Stimulated activated CD8-positive, alpha-beta memory T cell treated with anti-CD3 and anti-CD28 coated beads, Interleukin-7, amount 100 ng/mL, for 24 hours (primary cell): Measurements from ENCODE around the gene PLAU.
A peak's percentile ranks its signal among the peaks of the same experiment; 100 is the strongest.
"Not testable (repeated sequence)": the region's sequence is repeated elsewhere in the genome, so short reads cannot be mapped to it uniquely, and the experiment has no call there.

Experiments used
- DNase-seq: peaks from one replicate; pipeline ENCODE4 v3.0.0-alpha.2; 2020; ENCODE audit warnings: low read depth

Gene PLAU

GRCh38 chr10:73876971-73877370, 34.0 kb upstream of the PLAU start:
- no peak for DNase-seq

GRCh38 chr10:73877533-73878160, 33.3 kb upstream of the PLAU start:
- no peak for DNase-seq

DNA sequence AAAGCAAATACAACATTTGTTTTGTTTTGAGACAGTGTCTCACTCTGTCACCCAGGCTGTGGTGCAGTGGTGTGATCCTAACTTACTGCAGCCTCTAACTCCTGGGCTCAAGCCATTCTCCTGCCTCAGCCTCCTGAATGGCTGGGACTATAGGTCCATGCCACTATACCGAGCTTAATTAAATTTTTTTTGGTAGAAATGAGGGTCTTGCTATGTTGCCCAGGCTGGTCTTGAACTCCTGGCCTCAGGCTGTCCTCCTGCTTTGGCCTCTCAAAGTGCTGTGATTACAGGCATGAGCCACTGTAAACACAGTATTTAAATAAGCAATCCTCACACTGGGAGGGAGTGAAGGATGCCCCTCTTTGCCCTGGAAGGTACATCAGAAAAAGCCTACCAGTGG, 32.6 kb upstream of the PLAU start:
- DNase-seq: no peak

GRCh38 chr10:73879296-73880173, 31.4 kb upstream of the PLAU start:
- peak; percentile 85 for DNase-seq

DNA sequence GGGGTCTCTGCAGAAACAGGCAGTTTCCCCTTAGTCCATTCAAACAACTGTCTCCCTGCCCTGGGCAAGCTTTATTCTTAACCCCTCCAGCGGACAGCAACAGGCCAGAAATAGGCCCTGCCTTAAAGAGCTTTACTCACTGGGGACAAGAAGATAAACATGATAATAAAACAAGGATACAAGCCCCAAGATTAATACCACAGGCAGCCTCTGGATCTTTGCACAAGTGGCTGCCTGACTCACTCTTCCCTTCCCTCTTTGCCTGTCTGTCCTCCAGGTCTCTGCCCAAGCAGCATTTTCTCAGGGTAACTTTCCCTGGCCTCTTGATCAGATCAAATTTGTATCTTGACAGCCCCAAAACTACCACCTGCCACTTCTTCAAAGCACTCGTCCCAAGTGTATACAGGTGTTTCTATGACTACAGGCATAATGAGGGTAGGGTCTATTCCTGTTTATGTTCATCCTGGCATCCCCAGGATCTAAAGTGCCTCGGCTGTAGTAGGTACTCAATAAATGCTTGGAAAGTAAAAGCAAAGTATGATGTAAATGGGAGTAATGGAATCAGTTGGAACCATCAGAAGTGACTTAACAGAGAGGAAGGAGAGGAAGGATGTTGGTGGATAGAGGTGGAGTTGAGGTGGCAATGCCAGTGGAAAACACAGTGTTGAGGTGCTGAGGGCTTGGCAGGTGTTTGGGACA, 29.6 kb upstream of the PLAU start:
- DNase-seq: no peak

- DNase-seq: no peak
These were observed 26.9 kb upstream of the PLAU start for GRCh38 chr10:73884017-73884416.

- DNase-seq: no peak
These were observed 24.8 kb upstream of the PLAU start for GRCh38 chr10:73886085-73886529.

DNA sequence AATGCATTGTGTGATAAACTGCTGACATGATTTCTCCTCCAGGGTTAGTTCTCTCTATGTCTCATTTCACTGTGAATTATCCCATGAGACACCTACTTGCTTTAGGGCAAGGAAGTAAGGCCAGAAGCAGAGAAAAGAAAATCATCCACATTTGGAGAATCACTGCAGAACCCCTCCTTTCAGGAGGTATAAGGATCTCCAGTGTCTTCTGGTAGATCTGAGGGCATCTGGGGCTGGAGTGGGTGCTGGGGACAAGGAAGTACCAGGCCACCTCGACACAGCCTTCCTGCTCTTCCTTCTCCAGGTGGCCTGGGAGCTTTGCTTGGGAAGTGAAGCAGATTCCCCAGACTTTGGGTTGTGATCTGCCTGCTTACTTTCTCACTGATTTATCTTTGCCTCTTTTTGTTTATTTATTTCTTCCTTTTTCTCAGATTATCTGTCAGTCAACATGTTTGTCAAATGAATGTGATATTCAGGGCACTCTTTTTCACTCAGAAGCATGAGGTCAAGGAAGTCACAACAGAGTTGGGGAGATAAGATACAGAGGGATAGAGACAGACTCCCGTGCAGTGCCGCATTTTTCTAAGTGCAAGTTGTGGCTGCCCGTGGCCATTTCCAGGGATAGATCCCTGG, 24.2 kb upstream of the PLAU start:
- no peak for DNase-seq

GRCh38 chr10:73887294-73888039, 23.5 kb upstream of the PLAU start:
- DNase-seq: no peak

DNA sequence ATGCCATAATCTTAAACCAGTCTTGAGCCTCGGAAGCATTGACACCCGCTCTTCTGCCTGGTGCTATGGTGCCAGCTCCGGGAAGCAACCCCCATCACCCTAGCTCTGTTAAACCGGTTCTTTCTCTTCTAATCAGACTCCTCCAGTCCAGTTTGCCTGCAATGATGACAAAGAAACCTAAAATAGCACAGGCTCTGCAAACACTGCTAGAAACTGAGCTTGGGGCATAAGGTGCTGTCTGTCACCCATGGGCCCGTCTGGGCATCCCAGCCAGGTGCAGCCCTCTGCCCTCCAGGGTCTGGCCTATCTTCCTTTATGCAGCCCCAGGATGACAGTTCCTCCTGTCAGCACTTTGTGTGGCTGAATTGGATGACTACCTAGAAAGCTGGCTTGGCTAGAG, 22.4 kb upstream of the PLAU start:
- no peak for DNase-seq

DNA sequence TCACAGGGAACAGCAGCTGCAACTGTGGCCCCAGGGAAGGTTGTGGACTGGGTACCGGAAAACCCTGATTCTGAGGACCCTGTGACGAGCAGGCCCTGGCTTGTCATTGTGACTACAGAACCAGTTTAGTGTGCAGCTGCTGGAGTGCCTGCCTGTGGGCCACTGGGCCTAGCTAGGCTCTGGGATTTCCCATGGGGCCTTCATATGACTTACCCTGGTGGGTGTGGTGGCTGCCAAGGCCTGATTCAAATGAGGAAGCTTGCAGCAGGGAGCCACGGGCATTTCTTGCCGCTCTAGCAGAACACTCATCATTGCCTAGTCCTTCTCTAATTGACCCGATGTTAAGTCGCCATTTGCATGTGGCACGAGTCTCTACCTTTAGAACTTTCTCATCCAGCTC, 21.9 kb upstream of the PLAU start:
- DNase-seq: no peak

DNA sequence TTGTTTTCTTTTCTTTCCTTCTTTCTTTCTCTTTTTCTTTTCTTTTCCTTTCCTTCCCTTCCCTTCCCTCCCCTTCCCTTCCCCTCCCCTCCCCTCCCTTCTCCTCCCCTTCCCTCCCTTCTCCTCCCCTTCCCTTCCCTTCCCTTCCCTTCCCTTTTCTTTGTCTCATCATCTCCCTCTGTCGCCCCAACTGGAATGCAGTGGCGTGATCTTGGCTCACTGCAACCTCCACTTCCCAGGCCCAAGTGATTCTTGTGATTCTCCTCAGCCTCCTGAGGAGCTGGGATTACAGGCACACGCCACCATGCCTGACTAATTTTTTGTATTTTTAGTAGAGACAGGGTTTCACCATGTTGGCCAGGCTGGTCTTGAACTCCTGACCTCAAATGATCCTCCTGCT, 21.5 kb upstream of the PLAU start:
- DNase-seq: not testable (repeated sequence)

DNA sequence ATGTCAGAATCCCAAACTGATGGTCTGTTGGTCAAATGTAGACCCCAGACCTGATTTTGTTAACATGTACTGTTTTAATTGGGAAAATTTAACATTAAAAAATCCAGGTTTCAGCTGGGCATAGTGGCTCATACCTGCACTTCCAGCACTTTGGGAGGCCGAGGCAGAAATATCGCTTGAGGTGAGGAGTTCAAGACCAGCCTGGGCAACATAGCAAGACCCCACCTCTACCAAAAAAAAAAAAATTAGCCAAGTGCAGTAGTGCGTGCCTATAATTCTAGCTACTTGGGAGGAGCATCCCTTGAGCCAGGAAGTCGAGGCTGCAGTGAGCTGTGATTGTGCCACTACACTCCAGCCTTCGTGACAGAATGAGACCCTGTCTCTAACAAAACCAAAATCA, 20.7 kb upstream of the PLAU start:
- no peak for DNase-seq

DNA sequence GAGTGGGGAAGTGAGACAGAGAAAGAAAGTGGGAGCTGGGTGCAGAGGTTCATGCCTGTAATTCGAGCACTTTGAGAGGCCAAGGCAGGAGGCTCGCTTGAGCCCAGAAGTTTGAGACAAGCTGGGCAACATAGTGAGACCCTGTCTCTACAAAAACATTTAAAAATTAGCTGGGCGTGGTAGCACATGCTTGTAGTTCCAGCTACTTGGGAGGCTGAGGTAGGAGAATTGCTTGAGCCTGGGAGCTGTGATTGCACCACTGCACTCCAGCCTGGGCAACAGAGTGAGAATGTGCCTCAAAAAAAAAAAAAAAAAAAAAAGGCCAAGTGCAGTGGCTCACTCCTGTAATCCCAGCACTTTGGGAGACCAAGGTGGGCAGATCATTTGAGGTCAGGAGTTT, 20.1 kb upstream of the PLAU start:
- not testable (repeated sequence) for DNase-seq

DNA sequence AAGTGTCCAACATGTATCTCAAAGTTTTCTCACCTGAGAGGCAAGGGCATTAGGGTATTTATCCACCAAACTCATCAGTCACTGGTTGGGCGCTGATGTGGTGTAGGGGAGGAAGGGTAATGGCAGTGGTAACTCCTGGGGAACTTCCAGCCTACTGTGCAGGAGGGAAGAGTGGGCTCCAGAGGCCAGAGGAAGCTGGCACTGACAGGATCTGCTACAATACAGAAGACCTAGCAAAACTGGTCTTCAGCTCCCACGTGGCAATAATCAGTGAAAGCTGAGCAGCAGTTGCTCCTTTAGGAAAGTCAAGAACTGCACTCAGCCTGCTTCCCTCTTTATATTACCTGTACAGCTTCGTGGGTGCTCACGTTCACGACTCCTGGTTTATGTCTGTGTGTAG, 19.4 kb upstream of the PLAU start:
- DNase-seq: no peak

- no peak for DNase-seq
These were observed 18.5 kb upstream of the PLAU start for GRCh38 chr10:73892310-73893030.

DNA sequence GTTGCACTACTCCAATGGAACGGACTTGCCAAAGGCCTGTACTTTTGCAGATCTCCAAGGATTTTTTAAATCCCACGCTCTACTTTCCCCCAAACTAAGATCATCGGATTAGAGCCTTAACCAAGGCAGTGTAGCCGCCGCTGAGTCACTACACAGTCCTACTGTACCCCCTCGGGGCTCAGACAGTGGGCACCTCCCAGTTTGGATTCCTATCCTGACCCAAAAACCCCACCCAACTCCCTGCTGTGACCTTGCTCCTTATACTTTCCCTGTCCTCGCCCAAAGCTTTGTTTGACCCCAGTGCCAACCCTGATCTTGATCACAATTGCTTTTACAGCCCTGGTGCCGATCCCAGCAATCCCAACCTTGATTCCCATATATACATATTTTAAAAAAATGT, 17.5 kb upstream of the PLAU start:
- DNase-seq: no peak

GRCh38 chr10:73894245-73894971, 16.5 kb upstream of the PLAU start:
- DNase-seq: no peak

GRCh38 chr10:73895381-73895780, 15.6 kb upstream of the PLAU start:
- not testable (repeated sequence) for DNase-seq

DNA sequence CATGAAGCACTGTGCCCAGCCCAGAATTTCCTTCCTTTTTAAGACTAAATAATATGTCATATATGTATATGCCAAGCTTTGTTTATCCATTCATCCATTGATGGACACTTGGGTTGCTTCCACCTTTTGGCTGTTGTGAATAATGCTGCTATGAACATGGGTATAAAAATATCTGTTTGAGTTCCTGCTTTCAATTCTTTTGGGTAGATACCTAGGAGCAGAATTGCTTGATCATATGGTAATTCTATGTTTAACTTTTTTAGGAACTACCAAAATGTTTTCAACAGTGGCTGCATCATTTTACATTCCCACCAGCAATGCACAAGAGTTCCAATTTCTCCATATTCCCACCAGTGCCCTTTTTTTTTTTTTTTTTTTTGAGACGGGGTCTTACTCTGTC, 13.2 kb upstream of the PLAU start:
- DNase-seq: no peak
